Cardiac muscle cell (in vitro differentiated cells and primary cell): Measurements from ENCODE around the gene MYEOV. TPM values are rescaled to one million over a fixed set of nuclear protein-coding genes. Genes with fewer than 3 reads are reported as not detected.

Experiments
- DNase-seq, 2 donors: peaks; one replicate each; pipeline versions ENCODE4 v3.0.0 to v3.0.0-alpha.2; 2010 to 2017; ENCODE audit warnings: low read depth in 1 of 2, low spot score in 1 of 2
- H3K27ac ChIP-seq: fragments of 200-600 bp; sonication (generic); 2 replicates; pipeline ENCODE4 v1.5.1; 2016
- H3K27me3 ChIP-seq: fragments of 200-600 bp; sonication (generic); 2 replicates; pipeline ENCODE4 v1.6.0; 2016; ENCODE audit warnings: control low read depth
- H3K36me3 ChIP-seq: fragments of 200-600 bp; sonication (generic); 2 replicates; pipeline ENCODE4 v1.5.1; 2016; ENCODE audit warnings: control low read depth
- H3K4me1 ChIP-seq: fragments of 200-600 bp; sonication (generic); 2 replicates; pipeline ENCODE4 v1.8.1; 2017; ENCODE audit warnings: low read depth, mild to moderate bottlenecking, mixed run types
- H3K4me3 ChIP-seq: fragments of 200-600 bp; sonication (generic); 2 replicates; pipeline ENCODE4 v1.5.1; 2016; ENCODE audit warnings: mild to moderate bottlenecking
- H3K9me3 ChIP-seq: fragments of 200-600 bp; sonication (generic); 2 replicates; pipeline ENCODE4 v1.5.1; 2017; ENCODE audit warnings: low read depth, mild to moderate bottlenecking, control low read depth
- polyA plus RNA-seq: library from polyadenylated mRNA; unstranded; fragments of >200 nt; fragmentation: Nextera tagmentation; extraction: Ambion mirVana; gene quantifications from 2 replicates; pipeline ENCODE4 v1.2.1, GENCODE V29; 2016
- total RNA-seq: library from RNA; depleted of rRNA; stranded (reverse); fragments of >200 nt; gene quantifications from 2 replicates; pipeline ENCODE4 v1.2.3, GENCODE V29; 2016
- TF ChIP-seq, protein P1 (sequence below): IDR thresholded peaks from 2 replicates; pipeline ENCODE4 v1.5.1; 2012; ENCODE audit warnings: low read depth, mild to moderate bottlenecking, low read length

MYEOV gene
- total and polyA plus RNA-seq, 2 experiments from 2014 or later = 0.51 TPM; not detected in 1

DNA sequence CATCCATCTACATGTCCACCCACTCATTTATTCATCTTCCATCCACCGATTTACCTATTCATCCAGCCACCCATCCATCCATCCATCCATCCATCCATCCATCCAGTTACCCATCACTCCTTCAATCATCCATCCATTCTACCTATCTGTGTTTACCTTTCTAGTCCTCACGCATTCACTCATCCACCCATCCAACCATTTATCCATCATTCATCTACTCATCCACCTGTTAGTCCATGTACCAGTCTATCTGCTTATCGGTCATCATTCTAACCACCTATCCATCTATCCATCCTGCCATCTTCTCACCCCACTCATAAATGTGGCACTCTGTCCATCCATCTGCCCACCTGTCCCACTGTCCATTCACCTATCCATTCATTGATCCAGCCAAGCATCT lies 21.9 kb upstream of the MYEOV start:
- H3K9me3 ChIP-seq = no peaks in the 10 kb centered on the region
- no peak overlapping the region for H3K27ac ChIP-seq
- no peaks in the 10 kb centered on the region for H3K27me3 ChIP-seq
- DNase-seq = no peak
- TF ChIP-seq, protein P1, sequence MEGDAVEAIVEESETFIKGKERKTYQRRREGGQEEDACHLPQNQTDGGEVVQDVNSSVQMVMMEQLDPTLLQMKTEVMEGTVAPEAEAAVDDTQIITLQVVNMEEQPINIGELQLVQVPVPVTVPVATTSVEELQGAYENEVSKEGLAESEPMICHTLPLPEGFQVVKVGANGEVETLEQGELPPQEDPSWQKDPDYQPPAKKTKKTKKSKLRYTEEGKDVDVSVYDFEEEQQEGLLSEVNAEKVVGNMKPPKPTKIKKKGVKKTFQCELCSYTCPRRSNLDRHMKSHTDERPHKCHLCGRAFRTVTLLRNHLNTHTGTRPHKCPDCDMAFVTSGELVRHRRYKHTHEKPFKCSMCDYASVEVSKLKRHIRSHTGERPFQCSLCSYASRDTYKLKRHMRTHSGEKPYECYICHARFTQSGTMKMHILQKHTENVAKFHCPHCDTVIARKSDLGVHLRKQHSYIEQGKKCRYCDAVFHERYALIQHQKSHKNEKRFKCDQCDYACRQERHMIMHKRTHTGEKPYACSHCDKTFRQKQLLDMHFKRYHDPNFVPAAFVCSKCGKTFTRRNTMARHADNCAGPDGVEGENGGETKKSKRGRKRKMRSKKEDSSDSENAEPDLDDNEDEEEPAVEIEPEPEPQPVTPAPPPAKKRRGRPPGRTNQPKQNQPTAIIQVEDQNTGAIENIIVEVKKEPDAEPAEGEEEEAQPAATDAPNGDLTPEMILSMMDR = no peak
- peaks cover 4% of the 10 kb centered on the region for H3K4me1 ChIP-seq
- no peaks in the 10 kb centered on the region for H3K36me3 ChIP-seq
- no peak overlapping the region for H3K4me3 ChIP-seq

DNA sequence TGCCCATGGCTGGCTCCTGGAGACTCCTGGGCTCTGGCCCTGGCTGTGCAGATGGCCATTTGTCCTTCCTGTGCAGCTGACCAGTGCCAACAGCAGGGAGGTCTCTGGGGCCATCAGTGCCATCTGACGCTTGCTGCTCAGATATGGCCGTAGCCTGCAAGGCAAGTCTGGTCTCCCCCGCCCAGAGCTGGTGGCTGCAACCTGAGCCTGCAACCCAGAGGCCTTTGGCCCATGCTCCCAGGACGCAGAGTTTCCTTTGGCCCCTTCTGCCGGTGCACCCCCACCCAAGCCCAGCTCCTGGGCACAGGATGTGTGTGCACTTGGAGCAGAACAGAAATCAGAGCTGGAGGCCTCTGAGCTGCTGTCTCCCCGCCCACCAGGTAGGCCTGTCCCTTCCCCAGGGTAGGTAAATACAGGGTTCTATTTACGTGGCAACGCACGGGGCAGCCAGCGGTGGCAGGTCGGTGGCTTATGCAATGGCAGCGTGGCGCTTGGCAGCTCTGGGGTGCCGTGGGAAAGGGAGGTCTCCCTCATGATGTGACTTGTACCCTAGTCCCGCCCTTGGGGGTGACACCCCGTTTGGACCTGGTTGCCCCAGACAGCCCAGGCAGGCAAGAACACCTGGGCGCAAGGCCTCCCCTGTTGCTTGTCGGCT lies 21.0 kb upstream of the MYEOV start:
- no peaks in the 10 kb centered on the region for H3K9me3 ChIP-seq
- no peak for DNase-seq
- H3K4me1 ChIP-seq = peaks cover 13% of the 10 kb centered on the region
- H3K27me3 ChIP-seq = no peaks in the 10 kb centered on the region
- H3K27ac ChIP-seq = no peak overlapping the region
- no peaks in the 10 kb centered on the region for H3K36me3 ChIP-seq
- H3K4me3 ChIP-seq = no peak overlapping the region
- TF ChIP-seq, protein P1 = no peak

DNA sequence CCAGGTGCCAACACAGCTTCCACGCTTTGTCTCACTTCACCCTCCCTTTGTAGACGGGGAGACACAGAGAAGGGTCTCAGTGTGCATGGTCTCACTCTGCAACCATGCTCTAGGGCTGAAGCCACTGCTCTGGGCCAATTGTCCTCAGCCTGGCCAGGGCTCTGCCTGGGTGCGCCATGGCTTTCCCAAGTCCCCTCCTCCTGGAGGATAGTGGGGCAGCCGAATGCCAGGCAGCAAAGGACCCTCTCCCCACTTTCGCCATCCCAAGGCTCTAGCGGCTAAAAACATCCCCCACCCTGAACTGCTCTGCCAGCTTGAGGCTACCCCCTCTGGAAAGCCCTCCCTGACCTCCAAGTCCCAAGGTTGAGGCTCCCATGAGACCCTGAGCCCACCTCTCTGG lies 20.4 kb upstream of the MYEOV start:
- H3K36me3 ChIP-seq = no peaks in the 10 kb centered on the region
- no peaks in the 10 kb centered on the region for H3K27me3 ChIP-seq
- no peak overlapping the region for H3K27ac ChIP-seq
- TF ChIP-seq, protein P1 = no peak
- peaks cover 16% of the 10 kb centered on the region for H3K4me1 ChIP-seq
- H3K4me3 ChIP-seq = no peak overlapping the region
- H3K9me3 ChIP-seq = no peaks in the 10 kb centered on the region
- DNase-seq = no peak

DNA sequence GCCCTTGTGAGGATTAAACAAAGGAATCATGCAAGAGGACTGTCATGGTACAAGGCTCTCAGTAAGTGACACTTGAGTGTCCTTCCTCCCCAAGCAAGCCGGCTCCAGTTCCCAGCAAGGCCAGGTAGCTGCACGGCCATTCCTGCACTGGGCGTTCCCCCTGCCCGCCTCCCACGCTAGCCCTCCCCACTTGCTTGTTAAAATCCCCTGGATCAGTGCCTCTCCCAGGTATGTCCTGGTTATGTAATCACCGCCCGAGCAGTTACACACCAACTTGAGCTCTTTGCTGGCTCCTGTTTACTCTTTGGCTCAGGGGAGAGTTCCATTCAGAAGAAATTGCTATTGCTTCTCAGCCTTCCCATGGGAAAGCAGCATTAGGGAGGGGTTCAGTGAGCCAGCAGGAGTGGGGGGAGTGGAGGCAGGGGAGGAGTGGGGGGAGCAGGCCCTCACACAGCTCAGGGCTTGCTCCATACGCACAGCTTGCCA lies 19.4 kb upstream of the MYEOV start:
- TF ChIP-seq, protein P1 = no peak
- Histone ChIP-seq H3K36me3 (no peaks in the 10 kb centered on the region), H3K4me3 (no peak overlapping the region), H3K4me1 (peaks cover 16% of the 10 kb centered on the region), H3K27ac (no peak overlapping the region), H3K9me3 (no peaks in the 10 kb centered on the region), H3K27me3 (no peaks in the 10 kb centered on the region)
- DNase-seq = no peak

DNA sequence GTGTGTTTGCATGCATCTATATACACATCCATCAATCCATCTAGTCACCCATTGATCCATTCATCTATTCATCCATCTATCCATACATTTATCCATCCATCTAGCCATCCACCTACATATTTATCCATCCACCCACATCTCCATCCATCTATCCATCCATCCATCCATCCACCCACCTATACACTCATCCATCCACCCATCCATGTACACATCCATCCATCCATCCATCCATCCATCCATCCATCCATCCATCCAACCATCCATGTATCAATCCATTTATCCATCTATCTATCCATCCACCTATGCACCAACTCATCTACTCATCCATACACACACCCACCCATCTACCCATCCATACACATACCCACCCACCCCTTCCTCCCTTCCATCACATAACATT lies 18.8 kb upstream of the MYEOV start:
- H3K27me3 ChIP-seq = no peaks in the 10 kb centered on the region
- no peaks in the 10 kb centered on the region for H3K9me3 ChIP-seq
- TF ChIP-seq, protein P1 = no peak
- DNase-seq = no peak
- no peak overlapping the region for H3K27ac ChIP-seq
- no peaks in the 10 kb centered on the region for H3K36me3 ChIP-seq
- H3K4me1 ChIP-seq = peaks cover 16% of the 10 kb centered on the region
- H3K4me3 ChIP-seq = no peak overlapping the region
